Osteocyte (in vitro differentiated cells): Measurements from ENCODE around the gene MTA3. TPM values are rescaled to one million over a fixed set of nuclear protein-coding genes. Genes with fewer than 3 reads are reported as not detected.
A peak's percentile ranks its signal among the peaks of the same experiment; 100 is the strongest.

Experiments
- DNase-seq: peaks from one replicate; pipeline ENCODE4 v3.0.0; 2021; ENCODE audit warnings: mixed read lengths; ENCODE audit not compliant: unreplicated experiment; ENCODE audit errors: extremely low spot score
- H3K27ac Mint-ChIP-seq: one replicate; pipeline ENCODE4 v1.8.0; 2021; ENCODE audit warnings: mild to moderate bottlenecking, mixed read lengths; ENCODE audit not compliant: unreplicated experiment
- H3K27me3 Mint-ChIP-seq: one replicate; pipeline ENCODE4 v1.8.0; 2021; ENCODE audit warnings: mixed read lengths; ENCODE audit not compliant: unreplicated experiment
- H3K36me3 Mint-ChIP-seq: one replicate; pipeline ENCODE4 v1.8.0; 2021; ENCODE audit warnings: mixed read lengths; ENCODE audit not compliant: unreplicated experiment
- H3K4me1 Mint-ChIP-seq: one replicate; pipeline ENCODE4 v1.8.0; 2021; ENCODE audit warnings: mixed read lengths; ENCODE audit not compliant: unreplicated experiment
- H3K4me3 Mint-ChIP-seq: one replicate; pipeline ENCODE4 v1.8.0; 2021; ENCODE audit warnings: mild to moderate bottlenecking, moderate library complexity, mixed read lengths; ENCODE audit not compliant: unreplicated experiment
- H3K9me3 Mint-ChIP-seq: one replicate; pipeline ENCODE4 v1.8.0; 2021; ENCODE audit warnings: mixed read lengths; ENCODE audit not compliant: unreplicated experiment
- CTCF ChIP-seq: fragments of 200-600 bp; sonication (generic); IDR thresholded peaks from 2 replicates; pipeline ENCODE4 v1.5.0; 2021; ENCODE audit warnings: antibody characterized with exemption, mild to moderate bottlenecking, moderate library complexity
- total RNA-seq: library from RNA; stranded (reverse); gene quantifications from 2 replicates; pipeline ENCODE4 v1.2.1, GENCODE V29; 2021

The MTA3 gene
- total RNA-seq, 1 donor from 2014 or later = 49.2 TPM

GRCh38 chr2:42789751-42790150 lies 221.3 kb downstream of the MTA3 start:
- peak; percentile 73 for DNase-seq
- Mint-ChIP-seq H3K4me3 (no peak overlapping the region), H3K27ac (no peak overlapping the region), H3K27me3 (peaks cover 2% of the 10 kb centered on the region), H3K4me1 (peaks cover 16% of the 10 kb centered on the region), H3K36me3 (no peaks in the 10 kb centered on the region), H3K9me3 (no peaks in the 10 kb centered on the region)
- TF ChIP-seq CTCF = no peak

GRCh38 chr2:42791606-42792005 lies 223.2 kb downstream of the MTA3 start:
- H3K4me1 Mint-ChIP-seq = peaks cover 24% of the 10 kb centered on the region
- no peaks in the 10 kb centered on the region for H3K9me3 Mint-ChIP-seq
- peak overlapping the region; percentile 40 for H3K27ac Mint-ChIP-seq
- H3K36me3 Mint-ChIP-seq = no peaks in the 10 kb centered on the region
- peak; percentile 64 for DNase-seq
- no peak for TF ChIP-seq CTCF
- H3K27me3 Mint-ChIP-seq = peaks cover 2% of the 10 kb centered on the region
- H3K4me3 Mint-ChIP-seq = no peak overlapping the region

- H3K36me3 Mint-ChIP-seq = no peaks in the 10 kb centered on the region
- H3K27me3 Mint-ChIP-seq = peaks cover 2% of the 10 kb centered on the region
- H3K4me3 Mint-ChIP-seq = peak overlapping the region; percentile 49
- no peaks in the 10 kb centered on the region for H3K9me3 Mint-ChIP-seq
- peak overlapping the region; percentile 40 for H3K27ac Mint-ChIP-seq
- TF ChIP-seq CTCF = no peak
- no peak for DNase-seq
- H3K4me1 Mint-ChIP-seq = peaks cover 24% of the 10 kb centered on the region
Measured at GRCh38 chr2:42792087-42792582, 223.7 kb downstream of the MTA3 start.

- TF ChIP-seq CTCF = no peak
- Mint-ChIP-seq H3K27ac (peak within 1 kb of the TSS; percentile 86), H3K9me3 (no peaks in the 10 kb centered on the region)
Measured at GRCh38 chr2:42792583-42793333, 224.3 kb downstream of the MTA3 start, which contains the start of gene HAAO. TSS of gene HAAO (minus strand) at chr2:42792583. CDS start at chr2:42792536, 47 bp downstream.

More at GRCh38 chr2:42792583-42793333, 224.3 kb downstream of the MTA3 start, which contains the start of gene HAAO:
- DNase-seq = peak; percentile 83
- Mint-ChIP-seq H3K4me1 (peaks cover 24% of the 10 kb centered on the region), H3K4me3 (peak within 1 kb of the TSS; percentile 49), H3K36me3 (no peaks in the 10 kb centered on the region), H3K27me3 (peaks cover 2% of the 10 kb centered on the region)
